HL-60 (cell line): ENCODE measurements around the gene CDKL2.

Experiments
- DNase-seq, 2 experiments: peaks; one replicate each; pipeline ENCODE4 v3.0.0-alpha.2; 2010 to 2020; ENCODE audit warnings: low read depth in 1 of 2, low spot score in 1 of 2
- H3K27ac ChIP-seq: fragments of 250-450 bp; sonication (Bioruptor Pico); replicated peaks from 2 replicates; pipeline ENCODE4 v1.5.1; 2020; ENCODE audit warnings: mild to moderate bottlenecking, moderate library complexity
- H3K27me3 ChIP-seq: fragments of 250-450 bp; sonication (Bioruptor Pico); 2 replicates; pipeline ENCODE4 v1.5.1; 2021; ENCODE audit warnings: mild to moderate bottlenecking, moderate library complexity; ENCODE audit not compliant: insufficient read depth, poor library complexity, severe bottlenecking
- H3K4me3 ChIP-seq: replicated peaks from 2 replicates; pipeline ENCODE4 v1.5.1; 2011; ENCODE audit warnings: mild to moderate bottlenecking, control low read depth, low read length; ENCODE audit not compliant: insufficient read depth
- CTCF ChIP-seq: IDR thresholded peaks from one replicate; pipeline ENCODE4 v1.5.1; 2011; ENCODE audit warnings: low read length, control low read depth, inconsistent platforms; ENCODE audit not compliant: insufficient read depth
- GABPA ChIP-seq: IDR thresholded peaks from 2 replicates; pipeline ENCODE4 v1.6.1; 2012; ENCODE audit warnings: low read depth
- POLR2AphosphoS5 ChIP-seq: IDR thresholded peaks from 2 replicates; pipeline ENCODE4 v1.6.1; 2012; ENCODE audit warnings: low read depth
- REST ChIP-seq: IDR thresholded peaks from 2 replicates; pipeline ENCODE4 v1.6.1; 2012; ENCODE audit warnings: low read depth; ENCODE audit not compliant: insufficient replicate concordance
- SPI1 ChIP-seq: IDR thresholded peaks from 2 replicates; pipeline ENCODE4 v1.6.1; 2012; ENCODE audit warnings: low read depth, mild to moderate bottlenecking, borderline replicate concordance

Gene CDKL2

GRCh38 chr4:75637827-75638226 lies 7.5 kb upstream of the CDKL2 start:
- no peaks in the 10 kb centered on the region for H3K27me3 ChIP-seq
- no peak for TF ChIP-seq SPI1
- no peak for TF ChIP-seq CTCF
- no peak for TF ChIP-seq POLR2AphosphoS5
- no peak for TF ChIP-seq GABPA
- no peak for TF ChIP-seq REST
- no peak overlapping the region for H3K27ac ChIP-seq
- no peak for DNase-seq
- H3K4me3 ChIP-seq: no peak overlapping the region

GRCh38 chr4:75637176-75637575 lies 6.8 kb upstream of the CDKL2 start:
- no peak overlapping the region for H3K27ac ChIP-seq
- no peak for TF ChIP-seq REST
- TF ChIP-seq GABPA: no peak
- TF ChIP-seq SPI1: no peak
- TF ChIP-seq CTCF: no peak
- no peak for TF ChIP-seq POLR2AphosphoS5
- DNase-seq: no peak

GRCh38 chr4:75634951-75635350 lies 4.6 kb upstream of the CDKL2 start:
- Histone ChIP-seq H3K27me3 (no peaks in the 10 kb centered on the region), H3K4me3 (no peak overlapping the region), H3K27ac (no peak overlapping the region)
- TF ChIP-seq POLR2AphosphoS5 (no peak), CTCF (no peak), SPI1 (no peak), REST (no peak), GABPA (no peak)
- no peak for DNase-seq

More at GRCh38 chr4:75637176-75637575, 6.8 kb upstream of the CDKL2 start:
- H3K4me3 ChIP-seq: no peak overlapping the region
- no peaks in the 10 kb centered on the region for H3K27me3 ChIP-seq
